Mesendoderm (in vitro differentiated cells): Measurements from ENCODE around the gene SPTBN5.

Experiments
- DNase-seq: peaks from one replicate; pipeline ENCODE4 v3.0.0; 2013
- H2AK5ac ChIP-seq: 2 replicates; pipeline ENCODE4 v1.6.1; 2013; ENCODE audit warnings: low read length, inconsistent platforms
- H2BK120ac ChIP-seq: 2 replicates; pipeline ENCODE4 v1.6.1; 2013; ENCODE audit warnings: low read depth, mild to moderate bottlenecking, low read length, moderate library complexity, mixed read lengths
- H2BK15ac ChIP-seq: replicated peaks from 2 replicates; pipeline ENCODE4 v1.6.1; 2013; ENCODE audit warnings: low read depth, mild to moderate bottlenecking, moderate library complexity
- H2BK5ac ChIP-seq: 2 replicates; pipeline ENCODE4 v1.6.1; 2013; ENCODE audit warnings: low read length, inconsistent platforms
- H3K18ac ChIP-seq: 2 replicates; pipeline ENCODE4 v1.6.1; 2013; ENCODE audit warnings: mild to moderate bottlenecking, low read length, mixed read lengths
- H3K23ac ChIP-seq: one replicate; pipeline ENCODE4 v1.6.1; 2013; ENCODE audit warnings: low read length
- H3K27ac ChIP-seq: 2 replicates; pipeline ENCODE4 v1.5.1; 2013; ENCODE audit warnings: low read depth, mild to moderate bottlenecking, inconsistent platforms, low read length, moderate library complexity
- H3K27me3 ChIP-seq: 2 replicates; pipeline ENCODE4 v1.6.1; 2013; ENCODE audit warnings: low read length, control low read depth, mild to moderate bottlenecking, inconsistent platforms; ENCODE audit not compliant: insufficient read depth, poor library complexity
- H3K36me3 ChIP-seq: 2 replicates; pipeline ENCODE4 v1.6.1; 2013; ENCODE audit warnings: low read length, inconsistent platforms; ENCODE audit not compliant: control insufficient read depth, insufficient read depth
- H3K4ac ChIP-seq: one replicate; pipeline ENCODE4 v1.6.1; 2013; ENCODE audit warnings: low read depth, mild to moderate bottlenecking, low read length, moderate library complexity
- H3K4me1 ChIP-seq: 2 replicates; pipeline ENCODE4 v1.6.1; 2013; ENCODE audit warnings: low read depth, low read length, inconsistent platforms; ENCODE audit not compliant: control insufficient read depth
- H3K4me2 ChIP-seq: 2 replicates; pipeline ENCODE4 v1.6.1; 2013; ENCODE audit warnings: low read length
- H3K4me3 ChIP-seq: 2 replicates; pipeline ENCODE4 v1.5.1; 2013; ENCODE audit warnings: mild to moderate bottlenecking, low read length
- H3K56ac ChIP-seq: one replicate; pipeline ENCODE4 v1.6.1; 2013; ENCODE audit warnings: low read length
- H3K79me1 ChIP-seq: 2 replicates; pipeline ENCODE4 v1.6.1; 2013; ENCODE audit warnings: low read length, inconsistent platforms
- H3K79me2 ChIP-seq: 2 replicates; pipeline ENCODE4 v1.6.1; 2013; ENCODE audit warnings: mild to moderate bottlenecking, low read length; ENCODE audit not compliant: control insufficient read depth, insufficient read depth
- H3K9ac ChIP-seq: 2 replicates; pipeline ENCODE4 v1.6.1; 2013; ENCODE audit warnings: low read length, inconsistent platforms
- H4K5ac ChIP-seq: one replicate; pipeline ENCODE4 v1.6.1; 2013; ENCODE audit warnings: low read length
- H4K8ac ChIP-seq: one replicate; pipeline ENCODE4 v1.6.1; 2013; ENCODE audit warnings: low read depth, mild to moderate bottlenecking, control low read depth, low read length, moderate library complexity
- WGBS: extraction: QIAGEN DNeasy Blood & Tissue Kit; methylation state at CpG from one replicate; pipeline ENCODE4 v1.1.7; 2013; ENCODE audit warnings: low lambda C conversion rate, missing lambda C conversion rate; ENCODE audit not compliant: insufficient coverage; ENCODE audit errors: extremely low coverage; 5-methylcytosine and 5-hydroxymethylcytosine counted together

The SPTBN5 gene

GRCh38 chr15:41913256-41913655 lies 19.4 kb upstream of the SPTBN5 start:
- Histone ChIP-seq H4K5ac (no peak overlapping the region), H3K79me1 (peaks cover 2% of the 10 kb centered on the region), H3K56ac (no peak overlapping the region), H3K23ac (no peak overlapping the region), H3K4me2 (no peak overlapping the region), H2BK120ac (no peak overlapping the region), H3K79me2 (no peaks in the 10 kb centered on the region), H3K4ac (no peak overlapping the region), H3K27ac (no peak overlapping the region), H3K4me1 (no peaks in the 10 kb centered on the region), H3K4me3 (no peak overlapping the region), H3K18ac (no peak overlapping the region), H3K27me3 (no peaks in the 10 kb centered on the region), H2BK5ac (no peak overlapping the region), H3K9ac (no peak overlapping the region), H3K36me3 (peaks cover 5% of the 10 kb centered on the region), H2BK15ac (no peak overlapping the region), H2AK5ac (no peak overlapping the region), H4K8ac (no peak overlapping the region)
- WGBS = no CpG with 5 or more reads among the region's 3 CpGs
- no peak for DNase-seq

DNA sequence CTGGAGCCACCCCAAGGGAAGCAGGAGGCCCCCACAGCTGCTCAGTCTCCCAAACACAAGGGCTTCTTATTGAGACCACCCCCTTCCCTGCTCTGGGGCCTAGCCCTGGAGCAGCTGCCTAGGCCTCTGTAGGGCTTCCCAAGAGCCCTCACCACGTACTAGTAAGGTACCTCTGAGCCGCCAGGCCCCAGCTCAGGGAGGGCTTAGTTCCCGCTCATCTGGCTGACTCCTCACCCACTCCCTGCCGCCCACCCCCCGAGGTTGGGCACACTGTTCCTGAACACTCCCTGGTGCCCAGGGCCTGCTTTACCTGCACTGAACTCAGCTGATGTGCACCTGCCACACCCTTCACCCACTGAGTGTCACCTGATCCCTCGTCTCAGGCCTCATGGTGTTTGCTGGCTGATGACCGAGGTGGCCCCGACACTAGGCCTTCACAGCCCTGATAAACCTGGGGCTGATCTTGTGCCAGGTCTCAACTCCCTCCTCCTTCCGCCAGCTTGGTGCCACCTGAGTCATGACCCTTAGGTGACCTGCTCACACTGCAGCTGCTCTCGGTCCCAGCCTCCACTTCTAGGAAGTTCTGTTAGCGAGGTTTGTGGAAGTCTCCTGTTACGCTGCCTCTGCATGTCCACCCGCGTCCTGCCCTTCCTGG lies 18.0 kb upstream of the SPTBN5 start:
- no peak overlapping the region for H3K23ac ChIP-seq
- no peak overlapping the region for H4K8ac ChIP-seq
- H2BK5ac ChIP-seq = no peak overlapping the region
- WGBS = no CpG with 5 or more reads among the region's 14 CpGs
- no peak for DNase-seq
- no peak overlapping the region for H3K4me3 ChIP-seq
- H3K27ac ChIP-seq = no peak overlapping the region
- no peak overlapping the region for H3K9ac ChIP-seq
- no peaks in the 10 kb centered on the region for H3K27me3 ChIP-seq
- no peak overlapping the region for H3K56ac ChIP-seq
- H3K36me3 ChIP-seq = peaks cover 1% of the 10 kb centered on the region
- no peak overlapping the region for H2BK15ac ChIP-seq
- H2BK120ac ChIP-seq = no peak overlapping the region
- H3K18ac ChIP-seq = no peak overlapping the region
- H4K5ac ChIP-seq = no peak overlapping the region
- H3K4me1 ChIP-seq = no peaks in the 10 kb centered on the region
- no peak overlapping the region for H3K4me2 ChIP-seq
- no peak overlapping the region for H3K4ac ChIP-seq
- no peaks in the 10 kb centered on the region for H3K79me1 ChIP-seq
- no peak overlapping the region for H2AK5ac ChIP-seq
- no peaks in the 10 kb centered on the region for H3K79me2 ChIP-seq

- DNase-seq = no peak
- Histone ChIP-seq H3K4me3 (no peak overlapping the region), H4K5ac (no peak overlapping the region), H2BK15ac (no peak overlapping the region), H3K18ac (no peak overlapping the region), H3K36me3 (peaks cover 1% of the 10 kb centered on the region), H4K8ac (no peak overlapping the region), H3K27ac (no peak overlapping the region), H3K27me3 (no peaks in the 10 kb centered on the region), H3K23ac (no peak overlapping the region), H3K79me1 (no peaks in the 10 kb centered on the region), H3K4ac (no peak overlapping the region), H2BK120ac (no peak overlapping the region), H3K79me2 (no peaks in the 10 kb centered on the region), H2AK5ac (no peak overlapping the region), H2BK5ac (no peak overlapping the region), H3K9ac (no peak overlapping the region), H3K56ac (no peak overlapping the region), H3K4me1 (no peaks in the 10 kb centered on the region), H3K4me2 (no peak overlapping the region)
- no CpG with 5 or more reads among the region's 17 CpGs for WGBS
Observed at GRCh38 chr15:41908736-41909461, 15.0 kb upstream of the SPTBN5 start.

GRCh38 chr15:41907141-41907540 lies 13.3 kb upstream of the SPTBN5 start:
- Histone ChIP-seq H3K36me3 (peaks cover 1% of the 10 kb centered on the region), H2BK15ac (no peak overlapping the region), H3K4ac (no peak overlapping the region), H3K9ac (no peak overlapping the region), H3K4me3 (no peak overlapping the region), H3K23ac (no peak overlapping the region), H3K4me2 (no peak overlapping the region), H3K79me1 (no peaks in the 10 kb centered on the region), H3K56ac (no peak overlapping the region), H4K5ac (no peak overlapping the region), H4K8ac (no peak overlapping the region), H2AK5ac (no peak overlapping the region), H3K27me3 (no peaks in the 10 kb centered on the region), H2BK5ac (no peak overlapping the region), H3K79me2 (no peaks in the 10 kb centered on the region), H3K27ac (no peak overlapping the region), H3K4me1 (no peaks in the 10 kb centered on the region), H3K18ac (no peak overlapping the region), H2BK120ac (no peak overlapping the region)
- no peak for DNase-seq
- no CpG with 5 or more reads among the region's 3 CpGs for WGBS

GRCh38 chr15:41906608-41907007 lies 12.8 kb upstream of the SPTBN5 start:
- Histone ChIP-seq H2AK5ac (no peak overlapping the region), H2BK5ac (no peak overlapping the region), H4K5ac (no peak overlapping the region), H3K56ac (no peak overlapping the region), H3K27me3 (no peaks in the 10 kb centered on the region), H2BK120ac (no peak overlapping the region), H3K79me2 (no peaks in the 10 kb centered on the region), H3K27ac (no peak overlapping the region), H3K9ac (no peak overlapping the region), H3K18ac (no peak overlapping the region), H3K36me3 (peaks cover 1% of the 10 kb centered on the region), H4K8ac (no peak overlapping the region), H2BK15ac (no peak overlapping the region), H3K4me1 (no peaks in the 10 kb centered on the region), H3K4ac (no peak overlapping the region), H3K23ac (no peak overlapping the region), H3K4me2 (no peak overlapping the region), H3K79me1 (no peaks in the 10 kb centered on the region), H3K4me3 (no peak overlapping the region)
- no peak for DNase-seq
- WGBS = no CpG with 5 or more reads among the region's 5 CpGs
